ENCODE measurements around the gene PTBP2.

PTBP2 gene

DNA sequence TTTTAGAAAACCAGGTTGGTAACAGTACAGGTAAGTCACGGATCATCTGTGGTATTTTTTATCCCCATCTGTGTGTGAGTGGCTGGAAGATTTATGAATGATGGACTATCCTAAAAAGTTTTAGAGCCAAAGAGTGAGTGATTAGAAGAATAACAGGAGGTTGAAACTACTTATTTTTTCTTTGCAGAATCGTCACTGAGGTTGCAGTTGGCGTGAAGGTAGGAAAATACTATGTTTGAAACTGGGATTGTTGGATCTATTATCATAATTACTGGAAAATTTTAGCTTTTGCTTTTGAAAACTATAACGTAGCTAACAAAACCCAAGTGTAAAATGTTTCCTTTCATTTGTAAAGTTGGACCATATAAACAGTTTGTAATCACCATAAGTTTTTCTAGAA, 1.8 kb downstream of the PTBP2 start:
- in situ Hi-C loops (cut with HindIII; ENCODE audit: low sequenced_read_pairs), result no loop called here
- TF ChIP-seq, protein P1, sequence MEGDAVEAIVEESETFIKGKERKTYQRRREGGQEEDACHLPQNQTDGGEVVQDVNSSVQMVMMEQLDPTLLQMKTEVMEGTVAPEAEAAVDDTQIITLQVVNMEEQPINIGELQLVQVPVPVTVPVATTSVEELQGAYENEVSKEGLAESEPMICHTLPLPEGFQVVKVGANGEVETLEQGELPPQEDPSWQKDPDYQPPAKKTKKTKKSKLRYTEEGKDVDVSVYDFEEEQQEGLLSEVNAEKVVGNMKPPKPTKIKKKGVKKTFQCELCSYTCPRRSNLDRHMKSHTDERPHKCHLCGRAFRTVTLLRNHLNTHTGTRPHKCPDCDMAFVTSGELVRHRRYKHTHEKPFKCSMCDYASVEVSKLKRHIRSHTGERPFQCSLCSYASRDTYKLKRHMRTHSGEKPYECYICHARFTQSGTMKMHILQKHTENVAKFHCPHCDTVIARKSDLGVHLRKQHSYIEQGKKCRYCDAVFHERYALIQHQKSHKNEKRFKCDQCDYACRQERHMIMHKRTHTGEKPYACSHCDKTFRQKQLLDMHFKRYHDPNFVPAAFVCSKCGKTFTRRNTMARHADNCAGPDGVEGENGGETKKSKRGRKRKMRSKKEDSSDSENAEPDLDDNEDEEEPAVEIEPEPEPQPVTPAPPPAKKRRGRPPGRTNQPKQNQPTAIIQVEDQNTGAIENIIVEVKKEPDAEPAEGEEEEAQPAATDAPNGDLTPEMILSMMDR (IDR thresholded peaks at IDR 0.05; ENCODE audit: low read depth, low read length, missing control alignments), result no peak
- H3K4me3 ChIP-seq (ENCODE audit: low read depth, low read length), result peak overlapping the region; percentile 94
- DNase-seq (ENCODE audit: low read depth), result no peak

GRCh38 chr1:96723936-96724335, 2.4 kb downstream of the PTBP2 start:
- peak overlapping the region; percentile 94 for H3K4me3 ChIP-seq (ENCODE audit: low read depth, low read length)
- no peak for DNase-seq (ENCODE audit: low read depth)
- TF ChIP-seq, protein P1 (IDR thresholded peaks at IDR 0.05; ENCODE audit: low read depth, low read length, missing control alignments), result no peak
- in situ Hi-C loops (cut with HindIII; ENCODE audit: low sequenced_read_pairs), result no loop called here

DNA sequence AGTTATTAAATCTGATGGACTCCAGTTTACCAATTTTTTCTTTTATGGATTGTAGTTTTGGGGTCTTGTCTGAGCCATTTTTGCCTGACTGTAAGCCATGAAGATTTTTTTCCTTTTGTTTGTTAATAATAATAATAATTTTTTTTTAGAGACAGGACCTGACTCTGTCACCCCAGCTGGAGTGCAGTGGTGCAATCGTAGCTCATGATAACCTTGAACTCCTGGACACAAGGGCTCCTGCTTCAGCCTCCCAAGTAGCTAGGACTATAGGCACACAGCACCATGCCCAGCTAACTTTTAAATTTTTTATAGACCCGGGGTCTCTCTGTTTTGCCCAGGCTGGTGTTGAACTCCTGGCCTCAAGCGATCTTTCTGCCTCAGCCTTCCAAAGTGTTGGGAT, 6.3 kb downstream of the PTBP2 start:
- DNase-seq (ENCODE audit: low read depth), result no peak
- TF ChIP-seq, protein P1 (IDR thresholded peaks at IDR 0.05; ENCODE audit: low read depth, low read length, missing control alignments), result no peak
- in situ Hi-C loops (cut with HindIII; ENCODE audit: low sequenced_read_pairs), result no loop called here
- no peak overlapping the region for H3K4me3 ChIP-seq (ENCODE audit: low read depth, low read length)

DNA sequence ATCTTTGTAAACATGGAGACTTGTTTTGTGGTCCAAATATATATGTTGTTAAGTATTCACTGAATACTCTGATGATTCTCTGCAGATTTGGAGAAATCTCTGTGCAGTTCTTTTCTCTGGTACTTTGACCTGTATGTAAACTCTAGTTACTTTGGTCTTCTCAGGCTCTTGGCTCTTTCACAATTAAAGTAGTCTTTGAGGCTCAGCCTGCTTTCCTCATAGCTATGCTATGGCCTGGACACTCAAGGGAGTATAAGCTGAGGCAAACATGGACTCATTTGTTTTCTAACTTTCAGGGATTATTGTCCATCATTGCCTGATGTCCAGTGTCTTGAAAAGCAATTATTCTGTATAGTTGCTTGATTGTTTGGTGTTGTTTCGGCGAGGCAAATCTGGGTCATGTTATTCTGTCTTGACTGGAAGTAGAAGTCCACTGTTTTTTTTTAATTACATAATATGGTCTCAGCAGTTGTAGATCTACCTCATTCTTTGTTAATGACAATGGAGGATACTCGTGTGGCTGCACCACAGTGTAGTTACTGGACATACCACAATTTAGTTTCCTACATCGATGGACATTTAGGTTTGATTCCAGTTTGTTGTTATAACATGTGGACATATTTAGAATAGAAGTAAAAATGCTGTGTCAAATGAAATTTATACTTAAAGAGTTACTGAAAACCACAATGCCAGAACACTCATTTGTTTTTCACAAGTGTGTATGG, 9.2 kb downstream of the PTBP2 start:
- H3K4me3 ChIP-seq (ENCODE audit: low read depth, low read length), result no peak overlapping the region
- DNase-seq (ENCODE audit: low read depth), result no peak
- TF ChIP-seq, protein P1 (IDR thresholded peaks at IDR 0.05; ENCODE audit: low read depth, low read length, missing control alignments), result no peak
- in situ Hi-C loops (cut with HindIII; ENCODE audit: low sequenced_read_pairs), result no loop called here

DNA sequence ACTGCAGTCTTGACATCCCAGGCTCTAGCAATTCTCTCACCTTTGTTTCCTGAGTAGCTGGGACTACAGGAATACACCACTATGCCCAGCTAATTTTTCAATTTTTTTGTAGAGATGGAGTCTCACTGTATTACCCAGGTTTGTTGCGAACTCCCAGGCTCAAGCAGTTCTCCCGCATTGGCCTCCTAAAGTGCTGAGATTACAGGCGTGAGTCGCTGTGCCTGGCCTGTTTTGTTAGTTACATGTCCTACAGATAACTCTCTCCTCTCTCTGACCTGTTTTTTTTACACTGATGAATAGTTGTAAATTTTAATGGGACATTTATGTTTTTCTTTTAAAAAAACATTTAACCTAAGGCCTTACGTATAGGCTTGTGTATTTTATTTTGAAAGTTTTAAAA, 19.8 kb downstream of the PTBP2 start:
- TF ChIP-seq, protein P1 (IDR thresholded peaks at IDR 0.05; ENCODE audit: low read depth, low read length, missing control alignments), result no peak
- DNase-seq (ENCODE audit: low read depth), result no peak
- in situ Hi-C loops (cut with HindIII; ENCODE audit: low sequenced_read_pairs), result no loop called here
- H3K4me3 ChIP-seq (ENCODE audit: low read depth, low read length), result no peak overlapping the region

DNA sequence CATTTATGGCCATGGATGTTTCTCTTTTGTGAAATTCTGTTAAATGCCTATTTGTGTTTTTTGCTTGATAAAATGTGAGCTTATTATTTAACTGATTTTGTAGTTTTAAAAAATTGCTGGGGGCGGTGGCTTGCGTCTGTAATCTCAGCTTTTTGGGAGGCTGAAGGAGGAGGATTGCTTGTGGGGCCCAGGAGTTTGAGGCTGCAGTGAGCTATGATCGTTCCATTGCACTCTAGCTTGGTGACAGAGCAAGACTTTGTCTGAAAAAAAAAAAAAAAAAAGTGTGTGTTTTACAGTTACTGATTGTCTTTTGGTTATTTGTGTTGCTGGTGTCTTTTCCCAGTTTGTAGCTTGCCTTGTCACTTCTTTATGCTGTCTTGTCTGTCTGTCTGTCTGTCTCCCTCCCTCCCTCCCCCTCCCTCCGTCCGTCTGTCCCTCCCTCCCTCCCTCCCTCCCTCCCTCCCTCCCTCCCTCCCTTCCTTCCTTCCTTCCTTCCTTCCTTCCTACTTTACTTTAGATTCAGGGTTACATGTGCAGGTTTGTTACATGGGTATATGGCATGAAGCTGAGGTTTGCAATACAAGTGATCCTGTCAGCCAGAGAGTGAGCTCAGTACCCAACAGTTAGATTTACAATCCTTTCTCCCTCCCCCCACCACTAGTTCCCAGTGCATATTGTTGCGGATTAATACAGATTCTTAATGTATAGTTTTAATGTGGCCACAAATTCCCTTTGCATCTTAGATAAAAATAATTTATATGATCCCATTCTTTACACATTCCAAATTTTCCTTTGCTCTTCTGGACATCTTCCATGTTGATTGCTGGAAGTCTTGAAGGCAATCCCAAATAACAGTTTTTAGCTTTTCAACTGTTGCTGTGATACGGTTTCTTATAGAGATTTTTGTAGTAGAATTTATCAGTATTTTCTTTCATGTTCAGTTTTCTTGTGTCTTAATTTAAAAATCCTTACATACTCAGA, 25.1 kb downstream of the PTBP2 start:
- no peak for DNase-seq (ENCODE audit: low read depth)
- TF ChIP-seq, protein P1 (IDR thresholded peaks at IDR 0.05; ENCODE audit: low read depth, low read length, missing control alignments), result no peak
- H3K4me3 ChIP-seq (ENCODE audit: low read depth, low read length), result no peak overlapping the region
- in situ Hi-C loops (cut with HindIII; ENCODE audit: low sequenced_read_pairs), result no loop called here
